GM12891 (cell line): ENCODE data around the gene TEX19.

Experiments used
- POLR2A ChIP-seq: IDR thresholded peaks from 2 replicates; pipeline ENCODE4 v1.6.1; 2011; ENCODE audit warnings: low read depth, low read length, control low read depth
- POLR2AphosphoS5 ChIP-seq: IDR thresholded peaks from 2 replicates; pipeline ENCODE4 v1.6.1; 2011; ENCODE audit warnings: low read depth, low read length, control low read depth
- TAF1 ChIP-seq: IDR thresholded peaks from 2 replicates; pipeline ENCODE4 v1.6.1; 2011; ENCODE audit warnings: low read depth, low read length, control low read depth

DNA sequence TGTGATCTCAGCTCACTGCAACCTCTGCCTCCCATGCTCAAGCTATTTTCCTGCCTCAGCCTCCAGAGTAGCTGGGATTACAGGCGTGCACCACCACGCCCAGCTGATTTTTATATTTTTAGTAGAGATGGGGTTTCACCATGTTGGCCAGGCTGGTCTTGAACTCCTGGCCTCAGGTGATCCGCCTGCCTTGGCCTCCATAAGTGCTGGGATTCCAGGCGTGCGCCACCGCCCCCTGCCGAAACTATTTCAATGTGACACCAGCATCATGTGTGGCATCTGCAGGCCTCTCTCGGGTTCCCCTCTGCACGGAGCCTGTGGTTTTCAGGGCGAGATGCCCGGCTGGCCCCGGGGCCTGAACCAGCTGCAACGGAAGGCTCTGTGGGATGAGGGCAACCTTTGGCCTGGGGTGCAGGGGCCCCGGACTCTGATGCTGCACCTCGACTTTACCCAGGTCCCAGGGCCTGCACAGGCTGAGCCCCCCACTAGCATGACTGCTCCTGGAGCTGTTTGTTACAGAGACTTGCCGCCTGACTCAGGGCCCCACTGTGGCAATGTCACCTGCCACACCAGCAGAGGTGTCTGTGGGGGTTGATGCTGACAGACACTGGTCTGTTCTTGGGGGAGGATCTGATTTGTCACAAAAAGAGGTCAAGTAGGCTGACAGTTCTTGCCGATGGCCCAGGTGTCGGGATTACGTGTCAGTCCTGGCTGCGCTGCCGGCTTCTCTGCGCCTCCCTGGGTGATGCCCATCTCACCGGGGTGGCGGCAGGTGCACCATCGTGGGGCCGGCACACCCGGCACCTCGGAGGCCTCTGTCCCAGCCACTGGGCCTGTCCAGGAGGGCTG, 8.6 kb upstream of the TEX19 start:
- TF ChIP-seq POLR2A (no peak), POLR2AphosphoS5 (no peak), TAF1 (no peak)
